GM12873 (cell line): ENCODE measurements around the gene PYGO2.

Experiments
- CTCF ChIP-seq: IDR thresholded peaks from 2 replicates; pipeline ENCODE4 v1.5.1; 2012; ENCODE audit warnings: low read depth, mild to moderate bottlenecking, moderate library complexity, low read length, control low read depth; ENCODE audit not compliant: insufficient read depth; ENCODE audit errors: missing control alignments

Gene PYGO2

GRCh38 chr1:155007251-155007828, 45.8 kb upstream of the PYGO2 start:
- TF ChIP-seq CTCF: no peak

GRCh38 chr1:155006601-155007101, 45.1 kb upstream of the PYGO2 start:
- TF ChIP-seq CTCF: no peak

- TF ChIP-seq CTCF: no peak
Observed at GRCh38 chr1:155005076-155006011, 43.8 kb upstream of the PYGO2 start.

GRCh38 chr1:155004352-155005075, 42.9 kb upstream of the PYGO2 start:
- TF ChIP-seq CTCF: no peak

GRCh38 chr1:155003766-155004351, 42.3 kb upstream of the PYGO2 start:
- TF ChIP-seq CTCF: no peak

- TF ChIP-seq CTCF: no peak
Observed at GRCh38 chr1:155003227-155003765, 41.7 kb upstream of the PYGO2 start.
